Gastroesophageal sphincter (tissue), 4 donors: ENCODE data around the gene PDZD2. TPM values are rescaled to one million over a fixed set of nuclear protein-coding genes. Genes with fewer than 3 reads are reported as not detected.

Experiments used
- ATAC-seq: fragments of 150-250 bp; one replicate; pipeline ENCODE4 v1.9.1; 2016; ENCODE audit warnings: mild to moderate bottlenecking, moderate library complexity
- H3K27ac ChIP-seq, 4 donors: fragments of 200-600 bp; sonication (generic) in 3 of 4; 1 replicate in 3 of 4; 2 replicates in 1 of 4; pipeline ENCODE4 v1.5.1; 2016 to 2019
- H3K27me3 ChIP-seq: fragments of 200-600 bp; sonication (generic); one replicate; pipeline ENCODE4 v1.5.1; 2019
- H3K36me3 ChIP-seq, 2 donors: fragments of 200-600 bp; sonication (generic); one replicate each; pipeline ENCODE4 v1.5.1; 2019; ENCODE audit warnings: control low read depth in 1 of 2
- H3K4me1 ChIP-seq, 3 donors: fragments of 200-600 bp; sonication (generic); 1 replicate in 2 of 3; 2 replicates in 1 of 3; pipeline ENCODE4 v1.5.1; 2016 to 2019; ENCODE audit warnings: control low read depth in 2 of 3
- H3K4me3 ChIP-seq, 2 donors: fragments of 200-600 bp; sonication (generic); one replicate each; pipeline ENCODE4 v1.5.1; 2019; ENCODE audit warnings: mild to moderate bottlenecking in 1 of 2, moderate library complexity in 1 of 2
- H3K9me3 ChIP-seq, 3 donors: fragments of 200-600 bp; sonication (generic); one replicate each; pipeline ENCODE4 v1.5.1; 2017 to 2019; ENCODE audit warnings: control low read depth in 2 of 3
- CTCF ChIP-seq, 4 experiments: fragments of 200-600 bp in 2 of 4; fragments of 450-650 bp in 2 of 4; sonication (generic) in 1 of 4; IDR thresholded peaks; one replicate each; pipeline ENCODE4 v1.5.1; 2017 to 2019; ENCODE audit warnings: antibody characterized with exemption in 4 of 4, mild to moderate bottlenecking in 2 of 4, moderate library complexity in 2 of 4
- EP300 ChIP-seq: sonication (generic); formaldehyde crosslinking; IDR thresholded peaks from one replicate; pipeline ENCODE4 v1.6.1; 2017; ENCODE audit warnings: antibody characterized with exemption, mild to moderate bottlenecking
- POLR2A ChIP-seq, 2 donors: fragments of 450-650 bp; IDR thresholded peaks; one replicate each; pipeline ENCODE4 v1.6.1; 2017; ENCODE audit warnings: antibody characterized with exemption in 2 of 2, mild to moderate bottlenecking in 2 of 2, moderate library complexity in 1 of 2
- POLR2AphosphoS5 ChIP-seq: sonication (generic); formaldehyde crosslinking; IDR thresholded peaks from one replicate; pipeline ENCODE4 v1.6.1; 2017; ENCODE audit warnings: antibody characterized with exemption
- WGBS, 2 donors: methylation state at CpG; one replicate each; pipeline ENCODE4 v1.1.5; 2018; ENCODE audit warnings: low coverage in 1 of 2; 5-methylcytosine and 5-hydroxymethylcytosine counted together
- total RNA-seq, 4 donors: library from RNA; depleted of rRNA; stranded (reverse); fragments of >200 nt; gene quantifications; one replicate each; pipeline ENCODE4 v1.1.0, GENCODE V29; 2016

Gene PDZD2
- total RNA-seq, 4 donors from 2014 or later: 8.6 to 19.4 (median 14.0) TPM

- Histone ChIP-seq H3K27ac (no peak overlapping the region), H3K4me3 (no peak overlapping the region), H3K27me3 (peaks cover 10% of the 10 kb centered on the region), H3K9me3 (no peaks in the 10 kb centered on the region), H3K4me1 (no peaks in the 10 kb centered on the region), H3K36me3 (no peaks in the 10 kb centered on the region)
- 38 to 46% methylated on average over 11 to 12 of the region's 15 CpGs for WGBS, 2 donors
- peak; percentile 76 for ATAC-seq
- TF ChIP-seq CTCF (IDR thresholded peaks at IDR 0.05) (peak in 3 of 4 experiments; percentile 56 to 75 (median 66)), POLR2A (IDR thresholded peaks at IDR 0.05) (no peak)
Observed at GRCh38 chr5:31809050-31809870, 170.3 kb downstream of the PDZD2 start.

GRCh38 chr5:31811210-31811609 is 172.3 kb downstream of the PDZD2 start:
- TF ChIP-seq CTCF (IDR thresholded peaks at IDR 0.05) (no peak), POLR2AphosphoS5 (no peak), EP300 (no peak), POLR2A (IDR thresholded peaks at IDR 0.05) (no peak)
- no peaks in the 10 kb centered on the region for H3K4me1 ChIP-seq
- no peak for ATAC-seq
- H3K36me3 ChIP-seq: no peaks in the 10 kb centered on the region
- 43% methylated on average over 1 of the region's 1 CpG; no CpG with 5 or more reads in 1 of the 2 donors for WGBS, 2 donors
- no peak overlapping the region for H3K27ac ChIP-seq
- peaks cover 10% of the 10 kb centered on the region for H3K27me3 ChIP-seq
- no peaks in the 10 kb centered on the region for H3K9me3 ChIP-seq
- H3K4me3 ChIP-seq: no peak overlapping the region

- Histone ChIP-seq H3K27ac (no peak overlapping the region), H3K4me1 (no peaks in the 10 kb centered on the region), H3K9me3 (no peaks in the 10 kb centered on the region), H3K4me3 (no peak overlapping the region), H3K27me3 (no peaks in the 10 kb centered on the region), H3K36me3 (no peaks in the 10 kb centered on the region)
- WGBS, 2 donors: 59 to 100% methylated on average over 1 to 3 of the region's 3 CpGs
- no peak for TF ChIP-seq CTCF (IDR thresholded peaks at IDR 0.05)
- TF ChIP-seq POLR2AphosphoS5: no peak
- no peak for TF ChIP-seq EP300
- TF ChIP-seq POLR2A (IDR thresholded peaks at IDR 0.05): no peak
- no peak for ATAC-seq
Observed at GRCh38 chr5:31815376-31815775, 176.4 kb downstream of the PDZD2 start.

- TF ChIP-seq CTCF (IDR thresholded peaks at IDR 0.05): no peak
- 69 to 84% methylated on average over 3 to 4 of the region's 4 CpGs for WGBS, 2 donors
- Histone ChIP-seq H3K4me1 (no peaks in the 10 kb centered on the region), H3K27me3 (no peaks in the 10 kb centered on the region), H3K27ac (no peak overlapping the region), H3K4me3 (no peak overlapping the region), H3K36me3 (no peaks in the 10 kb centered on the region), H3K9me3 (no peaks in the 10 kb centered on the region)
- ATAC-seq: no peak
Observed at GRCh38 chr5:31819926-31820516, 181.1 kb downstream of the PDZD2 start.

- TF ChIP-seq POLR2AphosphoS5 (no peak), POLR2A (IDR thresholded peaks at IDR 0.05) (no peak), CTCF (IDR thresholded peaks at IDR 0.05) (no peak), EP300 (no peak)
- Histone ChIP-seq H3K27me3 (no peaks in the 10 kb centered on the region), H3K4me1 (peaks cover 0 to 5% (median 0%) of the 10 kb centered on the region in 3 donors), H3K27ac (no peak overlapping the region), H3K4me3 (no peak overlapping the region), H3K36me3 (no peaks in the 10 kb centered on the region), H3K9me3 (peaks cover 0 to 6% (median 0%) of the 10 kb centered on the region in 3 donors)
- ATAC-seq: no peak
- WGBS, 2 donors: 36 to 69% methylated on average over 3 of the region's 3 CpGs
Observed at GRCh38 chr5:31823472-31823871, 184.5 kb downstream of the PDZD2 start.
